ENCODE results near the gene SOX6.

SOX6 gene

GRCh38 chr11:16047073-16047472, 309.3 kb downstream of the SOX6 start:
- TF ChIP-seq CTCF (IDR thresholded peaks at IDR 0.05; ENCODE audit: low read depth, low read length), result no peak
- H3K4me3 ChIP-seq (ENCODE audit: low read depth, low read length), result no peak overlapping the region

GRCh38 chr11:16043617-16044016, 312.7 kb downstream of the SOX6 start:
- H3K4me3 ChIP-seq (ENCODE audit: low read depth, low read length), result no peak overlapping the region
- TF ChIP-seq CTCF (IDR thresholded peaks at IDR 0.05; ENCODE audit: low read depth, low read length), result no peak

- no peak for TF ChIP-seq CTCF (IDR thresholded peaks at IDR 0.05; ENCODE audit: low read depth, low read length)
- no peak overlapping the region for H3K4me3 ChIP-seq (ENCODE audit: low read depth, low read length)
Observed at GRCh38 chr11:16041207-16041606, 315.1 kb downstream of the SOX6 start.

GRCh38 chr11:16040151-16040550, 316.2 kb downstream of the SOX6 start:
- TF ChIP-seq CTCF (IDR thresholded peaks at IDR 0.05; ENCODE audit: low read depth, low read length), result no peak
- H3K4me3 ChIP-seq (ENCODE audit: low read depth, low read length), result no peak overlapping the region

GRCh38 chr11:16037179-16037578, 319.2 kb downstream of the SOX6 start:
- no peak overlapping the region for H3K4me3 ChIP-seq (ENCODE audit: low read depth, low read length)
- TF ChIP-seq CTCF (IDR thresholded peaks at IDR 0.05; ENCODE audit: low read depth, low read length), result no peak

- no peak for TF ChIP-seq CTCF (IDR thresholded peaks at IDR 0.05; ENCODE audit: low read depth, low read length)
Observed at GRCh38 chr11:16036218-16036617, 320.1 kb downstream of the SOX6 start.

GRCh38 chr11:16034074-16034473, 322.3 kb downstream of the SOX6 start:
- no peak for TF ChIP-seq CTCF (IDR thresholded peaks at IDR 0.05; ENCODE audit: low read depth, low read length)
- no peak overlapping the region for H3K4me3 ChIP-seq (ENCODE audit: low read depth, low read length)

More at GRCh38 chr11:16036218-16036617, 320.1 kb downstream of the SOX6 start:
- H3K4me3 ChIP-seq (ENCODE audit: low read depth, low read length), result no peak overlapping the region

Data from WI38 (cell line).